Limb (tissue), 2 donors: ENCODE results near the gene ENDOV.

Experiments
- DNase-seq, 2 donors: peaks; one replicate each; pipeline ENCODE4 v3.0.0-alpha.2; 2016; ENCODE audit errors: extremely low spot score in 2 of 2

The ENDOV gene

DNA sequence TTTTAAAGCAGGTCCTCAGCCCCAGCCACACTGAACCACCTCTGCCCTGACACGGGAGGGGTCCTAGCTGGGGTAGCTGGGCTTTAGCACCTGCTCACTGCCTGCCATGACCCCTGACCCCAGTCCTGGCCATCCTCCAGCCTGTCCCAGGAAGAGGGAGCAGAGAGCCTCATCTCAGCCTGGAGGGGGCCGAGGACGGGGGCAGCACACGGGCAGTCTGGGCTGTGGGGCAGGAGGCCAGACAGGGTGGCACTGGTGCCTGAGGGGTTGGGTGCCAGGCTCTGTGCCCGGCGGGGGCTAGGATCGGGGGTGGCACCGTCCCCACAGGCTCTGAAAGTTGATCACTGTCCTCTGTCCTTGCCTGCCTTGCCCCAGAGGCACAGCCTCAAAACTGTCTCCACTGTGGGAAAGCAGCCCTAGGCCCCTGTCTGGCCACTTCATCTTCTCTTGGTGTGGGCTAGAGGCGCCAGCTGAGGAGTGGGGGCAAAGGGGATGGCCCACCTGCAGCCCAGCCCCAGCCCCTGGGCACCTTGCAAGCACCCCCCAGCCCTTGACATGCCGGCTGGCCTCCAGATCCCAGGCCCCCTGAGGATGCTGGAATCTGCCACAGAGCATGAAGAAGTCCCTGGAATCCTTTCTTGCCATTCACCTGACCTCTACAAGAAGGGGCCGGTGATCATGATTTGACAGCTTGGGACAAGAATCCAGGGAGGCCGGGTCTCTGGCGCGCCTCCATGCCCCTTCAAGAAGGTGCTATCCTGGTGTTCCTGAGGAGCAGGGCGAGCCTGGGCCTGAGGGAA, 15.7 kb downstream of the ENDOV start:
- DNase-seq, result no peak

DNA sequence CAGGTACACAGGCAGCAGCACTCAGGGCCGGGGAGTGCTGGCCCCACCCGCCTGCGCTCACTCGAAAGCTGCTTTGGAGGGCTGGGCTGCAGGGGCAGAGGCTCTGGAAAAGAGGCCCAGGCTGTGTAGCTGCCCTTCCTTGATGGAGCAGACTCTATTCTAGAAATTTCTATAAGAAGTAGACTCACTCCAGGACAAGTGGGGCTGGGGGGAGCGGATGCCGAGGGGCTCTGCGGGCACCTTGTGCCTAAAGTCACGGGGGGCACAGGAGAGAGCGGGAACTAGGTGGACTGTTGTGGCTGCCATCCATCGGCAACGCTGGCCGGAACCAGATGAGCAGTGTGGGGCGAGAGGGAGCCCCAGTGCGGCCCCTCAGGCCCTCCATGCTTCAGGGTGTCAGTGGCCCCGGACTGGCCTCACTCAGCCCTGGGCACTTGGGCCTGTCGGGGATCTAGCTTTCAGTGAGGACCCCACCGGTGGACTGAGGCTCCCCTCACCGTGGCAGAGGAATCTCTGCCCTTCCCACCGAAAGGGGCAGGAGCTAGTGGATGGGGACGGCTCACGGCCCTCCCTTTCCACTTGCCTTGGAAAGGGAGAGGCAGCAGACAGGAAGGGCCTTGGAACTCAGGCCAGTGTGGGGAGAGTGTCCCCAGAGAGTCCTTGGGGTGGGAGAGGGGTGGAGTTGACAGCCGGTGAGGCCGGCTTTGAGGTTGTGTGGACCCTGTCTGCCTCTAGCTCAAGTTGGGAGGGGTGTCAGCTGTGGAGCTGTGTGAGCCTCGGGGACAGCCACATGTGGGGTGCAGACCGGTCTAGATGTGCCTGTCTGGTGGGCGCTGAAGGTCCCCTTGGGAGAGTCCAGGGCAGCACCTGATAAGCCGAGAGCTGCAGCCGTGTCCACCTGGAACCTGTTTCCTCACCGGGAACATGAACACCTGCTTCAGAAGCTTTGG, 16.6 kb downstream of the ENDOV start:
- no peak for DNase-seq

DNA sequence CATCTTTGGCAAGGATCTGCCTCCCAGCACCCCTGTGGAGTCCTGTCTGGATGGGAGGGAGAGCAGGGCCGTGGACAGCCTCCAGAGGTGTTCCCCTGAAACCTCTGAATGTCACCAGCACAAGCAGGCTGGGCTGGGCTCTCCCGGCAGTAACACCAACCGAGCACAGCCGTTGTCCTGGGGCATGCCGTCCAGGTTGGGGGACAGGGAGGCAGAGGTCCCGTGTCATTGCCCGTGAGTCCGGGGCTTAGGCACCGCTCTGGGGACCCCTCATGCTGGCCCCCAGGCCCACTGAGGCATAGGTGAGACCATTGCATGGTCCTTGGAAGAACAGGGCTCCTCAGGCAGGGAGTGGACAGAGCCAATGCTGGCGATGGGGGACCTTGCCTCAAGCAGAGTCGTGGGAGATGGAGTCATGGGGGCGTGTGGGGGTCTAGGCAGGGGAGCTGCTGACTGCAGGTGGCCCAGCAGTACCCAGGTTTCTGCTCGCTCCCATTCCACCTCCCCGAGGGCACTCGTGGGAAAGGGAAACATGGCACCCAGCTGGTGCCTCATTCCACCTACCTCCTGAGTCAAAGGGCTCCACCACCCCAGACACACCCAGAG, 17.5 kb downstream of the ENDOV start:
- DNase-seq, result no peak

DNA sequence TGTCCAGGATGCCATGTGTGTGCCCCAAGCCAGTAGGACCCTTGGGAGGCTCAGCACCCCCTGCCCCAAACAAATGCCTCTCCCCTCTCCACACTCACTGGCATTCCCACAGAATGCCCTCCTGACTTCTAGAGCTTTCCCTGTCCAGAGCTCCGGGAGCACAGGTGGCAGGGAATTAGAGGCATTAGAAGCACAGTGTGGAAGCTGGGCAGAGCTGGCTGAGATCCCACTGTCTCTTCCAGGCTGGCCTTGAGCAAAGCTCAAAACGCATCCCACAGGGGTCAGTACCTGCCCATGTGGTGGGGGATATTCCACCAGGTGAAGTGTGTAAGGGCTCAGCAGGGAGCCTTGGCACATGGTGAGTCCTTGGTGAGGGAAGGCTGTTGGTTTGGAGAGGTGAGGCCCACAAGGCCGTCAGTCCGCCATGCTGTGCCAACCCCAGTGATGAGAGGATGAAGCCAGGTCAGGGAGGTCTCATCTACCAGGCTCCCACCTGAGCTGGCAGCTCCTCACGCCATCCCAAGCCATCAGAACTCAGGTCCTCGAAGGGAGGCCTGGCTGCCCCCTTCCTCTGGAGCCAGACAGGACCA, 18.1 kb downstream of the ENDOV start:
- DNase-seq, result no peak

DNA sequence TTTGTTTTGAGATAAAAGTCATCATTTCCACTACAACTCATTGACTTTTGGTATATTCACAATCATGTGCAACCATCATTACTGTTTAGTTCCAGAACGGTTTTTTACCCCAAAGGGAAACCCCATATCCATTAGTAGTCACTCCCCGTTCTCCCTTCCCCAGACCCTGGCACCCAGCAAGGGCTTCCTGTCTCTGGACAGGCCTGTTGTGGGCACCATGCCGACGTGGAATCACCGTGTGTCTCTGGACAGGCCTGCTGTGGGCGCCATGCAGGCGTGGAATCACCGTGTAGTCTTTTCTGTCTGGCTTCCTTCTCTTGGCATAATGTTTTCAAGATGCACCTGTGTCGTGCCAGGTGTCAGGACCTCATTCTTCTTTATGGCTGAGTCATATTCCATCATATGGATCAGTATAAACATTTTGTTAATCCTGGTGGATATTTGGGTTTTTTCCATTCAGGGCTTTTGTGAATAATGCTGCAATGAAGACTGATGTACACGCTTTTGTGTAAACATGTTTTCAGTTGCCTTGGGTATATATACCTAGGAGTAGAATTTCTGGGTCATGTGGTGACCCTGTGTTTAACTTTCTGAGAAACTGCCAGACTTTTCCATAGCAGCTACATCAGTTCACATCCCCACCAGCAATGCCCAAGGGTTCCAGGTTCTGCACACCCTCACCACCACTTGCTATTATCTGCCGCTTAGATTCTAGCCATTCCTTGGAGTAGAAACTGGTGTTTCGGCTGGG, 19.1 kb downstream of the ENDOV start:
- DNase-seq, result no peak

DNA sequence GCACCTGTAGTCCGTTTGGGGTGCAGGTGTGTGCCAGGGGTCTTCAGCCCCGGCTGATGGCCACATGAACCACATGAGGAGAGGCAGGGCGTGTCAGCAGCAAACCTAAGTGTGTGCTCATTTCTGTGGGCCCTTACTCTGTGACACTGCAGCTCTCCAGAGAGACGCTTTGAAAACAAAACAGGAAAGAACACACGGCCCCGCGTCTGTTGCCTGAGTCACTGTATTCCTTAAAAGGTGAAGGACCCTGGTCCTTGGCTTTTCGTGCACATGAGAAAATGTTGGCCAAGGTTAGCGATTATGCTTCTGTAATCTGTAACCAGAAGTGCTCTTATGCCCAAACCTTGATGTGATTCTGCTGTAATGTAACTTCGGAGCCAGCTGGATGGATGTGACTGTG, 22.6 kb downstream of the ENDOV start:
- DNase-seq, result no peak

DNA sequence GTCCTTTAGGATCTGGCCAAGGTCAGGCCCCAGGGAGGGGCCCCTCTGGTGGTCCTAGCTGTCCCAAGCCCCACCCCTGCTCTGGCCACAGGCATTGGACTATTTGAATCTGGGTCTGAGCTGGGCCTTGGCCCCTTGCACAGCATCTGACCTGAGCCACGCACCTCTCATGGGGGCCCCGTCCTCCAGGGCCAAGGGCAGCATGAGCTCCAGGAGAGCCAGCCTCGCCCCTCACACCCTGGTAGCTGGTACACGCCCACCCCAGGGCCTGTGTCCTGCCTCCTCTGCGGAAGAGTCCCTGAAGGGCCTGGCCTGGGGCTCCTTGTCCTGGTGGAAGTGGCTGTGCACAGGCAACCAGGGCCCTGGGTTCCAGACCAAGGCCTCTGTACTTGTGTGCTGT, 23.8 kb downstream of the ENDOV start:
- no peak for DNase-seq

DNA sequence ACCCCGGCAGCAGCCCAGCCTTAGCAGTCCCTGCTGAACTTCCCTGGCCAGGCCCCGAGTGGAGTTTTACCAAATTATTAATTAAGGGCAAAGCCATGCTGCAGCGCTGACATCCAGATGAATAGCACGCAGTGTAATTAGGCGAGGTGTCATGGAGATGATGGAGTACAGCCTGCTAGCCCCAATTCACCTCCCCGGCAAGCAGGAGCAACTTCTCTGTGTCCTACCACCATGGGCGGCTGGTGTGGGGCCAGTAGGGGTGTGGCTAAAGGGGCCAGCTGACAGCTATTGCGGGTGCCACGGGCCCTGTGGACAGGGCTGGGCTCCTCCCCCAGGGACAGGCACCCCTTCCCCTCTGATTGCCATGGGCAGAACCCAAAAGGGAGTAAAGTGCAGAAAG, 24.5 kb downstream of the ENDOV start:
- no peak for DNase-seq

DNA sequence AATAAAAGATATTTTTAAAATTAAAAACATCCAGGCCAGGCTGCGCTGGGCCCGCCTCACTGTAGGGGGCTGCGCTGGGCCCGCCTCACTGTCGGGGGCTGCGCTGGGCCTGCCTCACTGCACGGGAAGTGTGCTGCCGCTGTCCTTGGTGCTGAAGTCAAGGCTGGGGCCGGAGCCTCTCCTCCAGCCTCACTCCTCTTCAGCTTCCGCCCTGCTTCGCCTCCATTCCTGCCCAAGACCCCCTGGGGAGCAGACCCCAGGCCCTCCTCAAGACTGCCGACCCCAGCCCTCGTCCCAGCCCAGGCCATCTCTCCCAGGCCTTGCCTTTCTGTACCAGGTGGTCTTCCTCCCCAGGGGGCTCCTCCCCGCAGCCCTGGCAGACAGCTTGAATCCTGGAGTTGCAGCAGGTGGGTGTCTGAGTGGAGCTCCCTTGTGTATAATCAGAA, 26.2 kb downstream of the ENDOV start:
- DNase-seq, result peak; percentile 57 to 86

DNA sequence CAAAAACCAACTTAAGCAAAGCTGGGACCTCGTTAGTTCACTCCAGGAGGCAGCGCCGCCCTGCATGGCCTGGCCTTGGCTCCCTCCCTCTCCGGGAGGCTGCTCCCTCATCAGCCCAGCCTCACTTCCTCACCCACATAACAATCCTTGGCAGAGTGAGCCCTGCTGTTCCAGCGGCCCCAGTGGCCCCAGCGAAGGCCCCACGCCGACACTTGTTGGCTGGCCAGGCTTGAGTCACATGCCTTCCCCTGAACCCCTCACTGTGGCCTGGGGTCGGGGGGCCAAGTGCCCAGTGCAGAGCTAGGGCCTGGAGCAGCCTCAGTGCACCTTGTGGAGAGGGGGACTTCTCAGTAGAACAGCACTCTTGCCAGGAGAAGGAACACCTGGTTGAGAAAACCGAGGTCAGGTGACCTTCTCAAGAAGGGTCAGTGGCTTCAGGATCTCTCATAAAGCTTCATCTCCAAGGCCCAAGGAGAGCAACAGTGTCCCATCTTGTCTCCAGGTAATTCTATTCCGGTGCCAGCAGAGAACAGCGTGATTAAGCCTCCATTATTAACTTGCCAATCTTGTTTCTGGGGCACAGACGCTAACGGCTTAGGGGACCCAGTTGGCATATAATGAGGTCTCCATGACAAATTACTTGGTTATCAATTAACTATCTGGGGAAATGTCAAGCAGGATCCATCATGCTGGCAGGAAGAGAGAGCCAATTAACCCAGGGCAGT, 26.8 kb downstream of the ENDOV start:
- no peak for DNase-seq

DNA sequence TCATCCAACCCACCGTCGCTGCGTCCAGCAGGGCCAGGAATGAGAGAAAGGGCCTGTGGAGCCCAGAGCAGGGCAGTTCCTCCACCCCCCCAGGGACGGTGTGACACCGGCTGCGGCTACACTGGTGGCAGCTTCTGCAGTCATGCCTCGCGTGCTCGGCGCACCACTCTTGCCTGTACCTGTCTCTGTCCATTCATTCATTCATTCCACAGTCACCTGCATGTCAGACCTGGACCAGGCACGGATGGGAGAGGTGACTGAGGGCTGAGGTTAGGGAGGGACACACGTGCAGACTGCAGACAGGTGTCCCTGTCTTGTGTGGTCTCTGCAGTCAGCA, 27.3 kb downstream of the ENDOV start:
- DNase-seq, result no peak

DNA sequence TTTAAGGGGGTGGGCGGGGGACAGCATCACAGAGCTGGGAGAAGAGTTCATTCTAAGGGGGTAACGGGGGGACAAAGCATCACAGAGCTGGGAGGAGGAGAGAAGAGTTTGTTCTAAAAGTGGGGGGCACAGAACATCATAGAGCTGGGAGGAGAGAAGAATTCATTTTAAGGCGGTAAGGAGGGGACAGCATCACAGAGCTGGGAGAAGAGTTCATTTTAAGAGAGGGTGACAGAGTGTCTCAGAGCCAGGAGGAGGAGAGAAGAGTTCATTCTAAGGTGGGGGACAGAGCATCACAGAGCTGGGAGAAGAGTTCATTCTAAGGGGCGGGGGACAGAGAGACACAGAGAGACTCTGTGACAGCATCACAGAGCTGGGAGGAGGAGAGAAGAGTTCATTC, 27.8 kb downstream of the ENDOV start:
- DNase-seq, result no peak

DNA sequence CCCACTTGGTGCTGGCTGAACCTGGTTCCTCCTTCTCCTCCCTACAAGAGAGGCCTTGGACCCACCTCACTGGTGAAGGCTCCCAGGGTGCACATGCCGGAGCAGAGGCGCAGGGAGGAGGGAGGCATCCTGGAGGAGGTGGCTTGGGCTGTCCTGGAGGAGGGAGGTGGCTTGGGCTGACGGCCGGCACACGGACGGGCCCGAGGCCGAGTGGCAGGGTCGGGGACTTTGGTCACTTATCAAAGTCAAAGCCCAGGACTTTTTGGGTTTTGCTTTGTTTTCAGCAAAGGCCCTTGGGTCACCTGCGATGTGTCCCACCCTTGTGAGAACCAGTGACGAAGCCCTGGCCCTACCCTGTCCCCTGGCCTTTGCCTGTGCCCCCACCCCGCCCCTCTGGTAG, 28.5 kb downstream of the ENDOV start:
- DNase-seq, result no peak

DNA sequence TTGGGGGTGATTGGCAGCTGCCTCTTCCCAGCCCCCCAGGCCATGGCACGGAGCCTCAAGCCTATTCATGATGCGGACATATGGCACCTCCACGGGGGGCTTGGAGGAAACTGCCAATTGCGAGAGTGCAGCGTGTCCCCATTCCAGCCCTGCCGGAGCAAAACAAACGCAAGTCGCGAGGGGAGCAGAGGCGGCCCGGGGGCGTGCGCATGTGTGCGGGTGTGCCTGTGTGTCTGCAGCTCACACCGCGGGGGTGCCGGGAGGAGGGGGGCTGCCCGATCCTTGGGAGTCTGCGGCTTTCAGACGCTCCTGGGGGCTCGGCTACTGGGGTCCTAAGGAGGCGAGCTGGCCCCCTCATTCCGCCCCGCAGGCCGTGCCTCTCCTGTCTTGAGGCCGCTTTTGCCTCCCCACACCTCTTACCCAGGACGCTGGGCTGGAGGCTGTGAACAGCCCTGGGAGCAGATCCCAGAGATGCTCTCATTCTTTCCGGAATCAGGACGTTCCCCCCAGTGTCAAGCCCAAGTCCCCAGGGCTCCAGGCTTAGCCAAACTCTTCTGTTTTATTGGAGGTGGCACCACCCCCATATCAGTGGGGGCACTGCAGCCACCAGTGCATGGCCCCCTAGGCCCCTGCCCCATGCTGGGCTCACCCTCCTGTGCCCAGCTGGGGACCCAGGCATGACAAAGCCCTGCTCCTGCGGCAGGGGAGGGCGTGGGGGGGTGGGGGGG, 29.1 kb downstream of the ENDOV start:
- peak in 1 of 2 donors; percentile 58 for DNase-seq

DNA sequence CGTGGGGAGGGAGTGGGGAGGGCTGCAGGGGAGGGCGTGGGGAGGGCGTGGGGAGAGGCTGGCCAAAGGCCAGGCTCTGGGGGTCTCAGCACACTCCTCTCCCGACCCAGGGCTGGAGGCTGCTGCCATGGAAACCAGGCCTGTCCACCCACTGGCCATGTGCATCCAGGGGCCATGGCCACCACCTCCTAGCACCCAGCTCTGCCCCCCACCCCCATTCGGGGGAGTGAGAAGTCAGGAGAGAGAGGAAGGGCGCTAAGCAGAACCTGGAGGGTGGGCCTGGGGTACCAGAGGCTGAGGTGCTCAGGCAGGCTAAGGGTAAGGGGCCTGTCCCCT, 29.6 kb downstream of the ENDOV start:
- no peak for DNase-seq

DNA sequence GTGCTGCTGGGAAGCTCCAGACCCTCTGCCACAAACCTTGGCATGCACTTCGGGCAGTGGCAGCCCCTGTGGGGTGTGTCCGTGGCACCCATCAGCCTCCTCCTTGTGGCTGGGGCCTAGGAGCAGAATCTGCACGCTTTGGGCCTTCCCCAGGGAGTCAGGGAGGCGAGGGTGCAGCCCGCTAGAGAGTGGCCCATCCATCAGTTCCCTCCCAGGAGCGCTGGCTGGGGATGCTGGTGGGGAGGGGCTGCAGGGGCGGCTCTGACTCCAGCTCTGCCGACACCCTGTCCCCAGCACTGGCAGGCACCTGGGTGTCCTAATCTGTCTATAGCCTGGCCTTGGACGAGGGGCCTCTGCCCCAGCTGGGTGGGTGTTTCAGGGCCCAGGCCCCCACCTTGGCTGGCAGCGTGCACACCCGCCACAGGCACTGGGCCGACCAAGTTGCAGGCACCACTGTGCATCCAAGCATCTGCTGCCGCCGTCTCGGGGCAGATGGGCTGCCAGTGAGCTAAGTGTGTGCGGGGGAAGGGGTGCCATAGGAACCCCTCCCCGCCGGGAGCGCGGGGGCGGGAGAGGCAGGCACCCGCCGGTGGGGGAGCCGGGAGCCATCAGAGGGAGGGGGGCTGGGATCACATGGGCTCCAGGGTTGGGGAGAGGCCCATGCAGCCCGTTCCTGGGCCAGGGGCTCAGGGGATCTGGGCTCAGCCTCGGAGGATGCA, 30.2 kb downstream of the ENDOV start:
- DNase-seq, result no peak

DNA sequence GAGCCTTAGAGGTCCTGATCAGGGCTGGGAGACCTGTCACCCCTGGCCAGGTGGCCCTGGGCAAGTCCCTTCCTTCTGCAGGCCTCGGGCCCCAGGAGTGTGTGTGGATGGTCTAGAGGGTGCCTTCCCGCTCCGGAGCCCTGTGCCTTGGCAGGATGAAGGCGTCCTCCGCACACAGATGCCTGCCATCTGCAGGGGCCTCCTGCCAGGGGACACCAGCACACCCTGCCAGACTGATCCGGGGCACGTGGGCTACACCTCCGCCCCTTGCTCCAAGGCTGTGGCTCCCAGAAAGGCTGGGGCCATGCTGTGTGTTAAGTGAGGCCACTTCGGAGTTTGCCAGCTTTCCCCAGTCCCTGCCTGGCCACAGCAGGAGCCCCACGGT, 30.8 kb downstream of the ENDOV start:
- DNase-seq, result no peak

DNA sequence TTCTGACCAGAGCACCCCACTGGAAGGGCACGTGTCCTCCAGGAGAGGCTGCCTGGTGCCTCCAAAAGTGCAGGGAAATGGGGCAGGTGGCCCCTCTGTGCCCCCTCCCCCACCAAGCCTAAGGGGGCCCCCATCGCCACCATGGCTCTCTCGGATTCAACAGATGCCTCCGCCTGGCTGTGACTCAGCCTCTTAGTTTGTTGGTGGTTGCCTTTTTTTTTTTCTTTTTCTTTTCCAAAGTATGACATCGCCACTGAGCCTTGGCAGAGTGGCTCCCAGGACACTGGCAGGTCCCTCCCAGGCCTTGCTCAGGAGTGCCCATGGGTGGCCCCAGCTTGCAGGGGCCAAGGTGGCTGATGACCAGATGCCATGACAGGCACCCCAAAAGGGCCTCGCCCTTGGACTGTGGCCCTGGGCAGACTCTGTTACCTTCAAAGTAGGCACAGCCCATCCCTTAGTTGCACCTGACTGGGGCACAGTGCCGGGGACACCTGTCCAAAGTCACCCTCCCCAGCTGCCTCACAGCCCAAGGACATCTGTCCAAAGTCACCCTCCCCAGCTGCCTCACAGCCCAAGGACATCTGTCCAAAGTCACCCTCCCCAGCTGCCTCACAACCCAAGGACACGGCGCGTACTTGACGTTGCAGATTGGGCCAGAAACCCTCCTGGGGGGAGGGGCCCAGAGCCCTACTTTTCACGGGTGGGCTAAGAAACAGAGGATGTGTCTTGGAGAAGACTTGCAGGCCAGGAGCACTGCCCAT, 31.9 kb downstream of the ENDOV start:
- no peak for DNase-seq

DNA sequence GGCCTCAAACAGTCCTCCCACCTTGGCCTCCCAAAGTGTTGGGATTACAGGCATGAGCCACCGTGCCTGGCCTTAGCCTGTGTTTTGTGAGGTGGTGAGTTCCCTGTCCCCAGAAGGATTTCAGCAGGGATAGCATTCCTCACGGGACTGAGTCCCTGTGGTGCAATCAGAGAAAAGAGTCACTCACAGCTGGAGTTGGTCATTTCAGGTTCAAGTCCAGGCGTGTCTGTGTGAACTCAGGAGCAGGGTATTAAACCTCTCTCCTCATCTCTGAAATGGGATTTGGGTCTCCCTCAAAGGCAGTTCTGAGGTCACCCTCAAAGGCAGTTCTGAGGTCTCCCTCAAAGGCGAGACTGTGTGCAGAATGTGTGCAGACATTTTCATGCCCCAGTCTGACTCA, 32.8 kb downstream of the ENDOV start:
- no peak for DNase-seq
